Measurements from ENCODE around the gene FLNB. TPM values are rescaled to one million over a fixed set of nuclear protein-coding genes. Genes with fewer than 3 reads are reported as not detected.
"Not testable (repeated sequence)": the region's sequence is repeated elsewhere in the genome, so short reads cannot be mapped to it uniquely, and the experiment has no call there.

The FLNB gene
- polyA plus RNA-seq, 3 donors: 0.47 to 4.0 (median 2.1) TPM

DNA sequence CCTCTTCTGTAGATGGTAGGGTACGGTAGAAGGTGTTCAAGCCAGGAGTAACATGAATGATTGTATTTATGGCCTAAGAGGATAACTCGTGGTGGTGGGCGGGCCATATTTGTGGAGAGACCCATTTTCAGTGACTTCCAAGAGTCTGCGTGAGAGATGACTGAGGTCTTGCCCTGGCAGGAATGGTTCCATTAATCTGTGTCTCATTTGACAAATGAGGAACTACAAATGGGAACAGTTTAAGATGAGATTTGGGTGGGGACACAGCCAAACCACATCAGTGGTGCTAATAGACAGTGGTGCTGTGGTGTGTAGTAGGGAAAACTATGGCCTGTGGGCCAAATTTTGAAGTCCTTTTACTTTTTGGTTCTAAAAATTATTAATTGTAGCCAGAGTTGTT is 47.1 kb downstream of the FLNB start:
- Histone ChIP-seq H3K4me1 (ENCODE audit: control insufficient read depth in 1 of 2, insufficient read depth in 2 of 2, low read length in 2 of 2) (peaks cover 40 to 54% of the 10 kb centered on the region in 2 donors), H3K36me3 (replicated peaks in 1 of 2; ENCODE audit: control insufficient read depth in 1 of 2, insufficient read depth in 2 of 2, low read length in 2 of 2) (no peaks in the 10 kb centered on the region), H3K4me3 (replicated peaks in 1 of 3; ENCODE audit: low read depth in 2 of 3, low read length in 3 of 3) (no peak overlapping the region), H3K9me3 (replicated peaks in 1 of 2; ENCODE audit: control insufficient read depth in 1 of 2, insufficient read depth in 1 of 2, low read length in 2 of 2) (peaks cover 8 to 12% of the 10 kb centered on the region in 2 donors), H2AFZ (ENCODE audit: insufficient read depth, low read depth, low read length, poor library complexity, severe bottlenecking) (no peak overlapping the region), H3K27ac (ENCODE audit: low read depth in 1 of 2, low read length in 2 of 2) (no peak overlapping the region), H3K4me2 (replicated peaks; ENCODE audit: extremely low read depth, low read length, poor library complexity, severe bottlenecking) (no peak overlapping the region), H4K20me1 (ENCODE audit: insufficient read depth, low read length) (no peaks in the 10 kb centered on the region), H3K79me2 (ENCODE audit: insufficient read depth, low read length) (peaks cover 36% of the 10 kb centered on the region), H3K9ac (ENCODE audit: insufficient read depth, low read length, poor library complexity, severe bottlenecking) (no peak overlapping the region), H3K27me3 (ENCODE audit: control insufficient read depth in 2 of 2, insufficient read depth in 2 of 2, low read length in 2 of 2) (no peaks in the 10 kb centered on the region)
- intact Hi-C loops (cut with micrococcal nuclease): no loop called here
- Mint-ChIP-seq H3K4me1 (peaks cover 58% of the 10 kb centered on the region), H3K4me3 (no peak overlapping the region), H3K9me3 (peaks cover 8 to 16% (median 11%) of the 10 kb centered on the region in 7 donors), H3K27ac (no peak overlapping the region), H3K36me3 (peaks cover 10 to 17% of the 10 kb centered on the region in 2 donors), H3K27me3 (ENCODE audit: low read depth in 3 of 3) (peaks cover 0 to 5% (median 1%) of the 10 kb centered on the region in 3 donors)
- DNase-seq: peak in 1 of 3 donors; percentile 33
- WGBS (ENCODE audit: insufficient coverage): 100% methylated on average over 3 of the region's 4 CpGs
- TF ChIP-seq CTCF (IDR thresholded peaks at IDR 0.05): no peak

DNA sequence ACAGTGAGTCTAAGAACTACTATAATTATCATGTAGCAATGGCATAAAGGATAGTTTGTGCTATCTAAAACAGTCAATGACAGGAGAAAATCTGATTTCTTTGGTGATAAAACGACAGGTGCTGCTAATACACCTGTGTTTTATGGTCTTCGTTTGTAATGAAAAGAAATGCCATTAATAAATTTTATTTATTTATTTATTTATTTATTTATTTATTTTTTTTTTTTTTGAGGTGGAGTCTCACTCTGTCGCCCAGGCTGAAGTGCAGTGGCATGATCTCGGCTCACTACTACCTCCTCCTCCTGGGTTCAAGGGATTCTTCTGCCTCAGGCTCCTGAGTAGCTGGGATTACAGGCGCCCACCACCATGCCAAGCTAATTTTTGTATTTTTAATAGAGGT is 47.7 kb downstream of the FLNB start:
- H3K9ac ChIP-seq (ENCODE audit: insufficient read depth, low read length, poor library complexity, severe bottlenecking); H4K20me1 ChIP-seq (ENCODE audit: insufficient read depth, low read length); H3K27me3 ChIP-seq (ENCODE audit: control insufficient read depth in 2 of 2, insufficient read depth in 2 of 2, low read length in 2 of 2); intact Hi-C loops (cut with micrococcal nuclease); DNase-seq; H3K4me3 ChIP-seq (replicated peaks in 1 of 3; ENCODE audit: low read depth in 2 of 3, low read length in 3 of 3); H3K36me3 ChIP-seq (replicated peaks in 1 of 2; ENCODE audit: control insufficient read depth in 1 of 2, insufficient read depth in 2 of 2, low read length in 2 of 2); H3K27me3 Mint-ChIP-seq (ENCODE audit: low read depth in 3 of 3); H2AFZ ChIP-seq (ENCODE audit: insufficient read depth, low read depth, low read length, poor library complexity, severe bottlenecking); H3K27ac Mint-ChIP-seq; H3K4me2 ChIP-seq (replicated peaks; ENCODE audit: extremely low read depth, low read length, poor library complexity, severe bottlenecking); H3K4me3 Mint-ChIP-seq; H3K27ac ChIP-seq (ENCODE audit: low read depth in 1 of 2, low read length in 2 of 2): not testable (repeated sequence)
- H3K4me1 ChIP-seq (ENCODE audit: control insufficient read depth in 1 of 2, insufficient read depth in 2 of 2, low read length in 2 of 2): peaks cover 35 to 48% of the 10 kb centered on the region in 2 donors
- Mint-ChIP-seq H3K36me3 (peaks cover 10 to 17% of the 10 kb centered on the region in 2 donors), H3K9me3 (peaks cover 8 to 16% (median 11%) of the 10 kb centered on the region in 7 donors), H3K4me1 (peaks cover 54% of the 10 kb centered on the region)
- peaks cover 38% of the 10 kb centered on the region for H3K79me2 ChIP-seq (ENCODE audit: insufficient read depth, low read length)
- H3K9me3 ChIP-seq (replicated peaks in 1 of 2; ENCODE audit: control insufficient read depth in 1 of 2, insufficient read depth in 1 of 2, low read length in 2 of 2): peaks cover 8 to 12% of the 10 kb centered on the region in 2 donors
- WGBS (ENCODE audit: insufficient coverage): no CpG with 5 or more reads among the region's 5 CpGs
